ENCODE results near the gene NXT1.
A peak's percentile ranks its signal among the peaks of the same experiment; 100 is the strongest.

NXT1 gene

GRCh38 chr20:23309781-23310180 is 40.8 kb upstream of the NXT1 start:
- H3K27ac ChIP-seq (ENCODE audit: low read length) = no peak overlapping the region

GRCh38 chr20:23311947-23312506 is 38.6 kb upstream of the NXT1 start:
- Histone ChIP-seq H3K9ac (ENCODE audit: low read length in 2 of 2) (no peak overlapping the region), H3K9me3 (ENCODE audit: control insufficient read depth in 2 of 2, low read length in 2 of 2) (peaks cover 0 to 4% of the 10 kb centered on the region in 2 donors), H3K4me1 (ENCODE audit: control insufficient read depth, insufficient read depth, low read length) (peaks cover 8% of the 10 kb centered on the region), H3K27me3 (ENCODE audit: control insufficient read depth in 1 of 2, insufficient read depth in 2 of 2, low read length in 2 of 2) (no peaks in the 10 kb centered on the region), H3K4me3 (ENCODE audit: low read length in 2 of 2) (no peak overlapping the region), H3K36me3 (ENCODE audit: control insufficient read depth in 2 of 2, insufficient read depth in 2 of 2, low read length in 2 of 2) (no peaks in the 10 kb centered on the region), H3K27ac (ENCODE audit: low read length) (no peak overlapping the region)

More at GRCh38 chr20:23309781-23310180, 40.8 kb upstream of the NXT1 start:
- H3K4me1 ChIP-seq (ENCODE audit: control insufficient read depth, insufficient read depth, low read length) = peaks cover 5% of the 10 kb centered on the region
- peaks cover 0 to 4% of the 10 kb centered on the region in 2 donors for H3K9me3 ChIP-seq (ENCODE audit: control insufficient read depth in 2 of 2, low read length in 2 of 2)
- no peaks in the 10 kb centered on the region for H3K36me3 ChIP-seq (ENCODE audit: control insufficient read depth in 2 of 2, insufficient read depth in 2 of 2, low read length in 2 of 2)
- no peaks in the 10 kb centered on the region for H3K27me3 ChIP-seq (ENCODE audit: control insufficient read depth in 1 of 2, insufficient read depth in 2 of 2, low read length in 2 of 2)
- H3K4me3 ChIP-seq (ENCODE audit: low read length in 2 of 2) = no peak overlapping the region
- no peak overlapping the region for H3K9ac ChIP-seq (ENCODE audit: low read length in 2 of 2)

GRCh38 chr20:23313271-23313670 is 37.3 kb upstream of the NXT1 start:
- no peaks in the 10 kb centered on the region for H3K27me3 ChIP-seq (ENCODE audit: control insufficient read depth in 1 of 2, insufficient read depth in 2 of 2, low read length in 2 of 2)
- peaks cover 8% of the 10 kb centered on the region for H3K4me1 ChIP-seq (ENCODE audit: control insufficient read depth, insufficient read depth, low read length)
- H3K36me3 ChIP-seq (ENCODE audit: control insufficient read depth in 2 of 2, insufficient read depth in 2 of 2, low read length in 2 of 2) = no peaks in the 10 kb centered on the region
- H3K9me3 ChIP-seq (ENCODE audit: control insufficient read depth in 2 of 2, low read length in 2 of 2) = peaks cover 0 to 2% of the 10 kb centered on the region in 2 donors
- H3K27ac ChIP-seq (ENCODE audit: low read length) = no peak overlapping the region
- H3K9ac ChIP-seq (ENCODE audit: low read length in 2 of 2) = no peak overlapping the region
- H3K4me3 ChIP-seq (ENCODE audit: low read length in 2 of 2) = no peak overlapping the region

GRCh38 chr20:23314699-23315098 is 35.9 kb upstream of the NXT1 start:
- Histone ChIP-seq H3K36me3 (ENCODE audit: control insufficient read depth in 2 of 2, insufficient read depth in 2 of 2, low read length in 2 of 2) (no peaks in the 10 kb centered on the region), H3K27ac (ENCODE audit: low read length) (peak overlapping the region; percentile 41), H3K27me3 (ENCODE audit: control insufficient read depth in 1 of 2, insufficient read depth in 2 of 2, low read length in 2 of 2) (no peaks in the 10 kb centered on the region), H3K9ac (ENCODE audit: low read length in 2 of 2) (no peak overlapping the region), H3K4me1 (ENCODE audit: control insufficient read depth, insufficient read depth, low read length) (peaks cover 8% of the 10 kb centered on the region), H3K4me3 (ENCODE audit: low read length in 2 of 2) (no peak overlapping the region), H3K9me3 (ENCODE audit: control insufficient read depth in 2 of 2, low read length in 2 of 2) (no peaks in the 10 kb centered on the region)

GRCh38 chr20:23315099-23315498 is 35.5 kb upstream of the NXT1 start:
- no peaks in the 10 kb centered on the region for H3K36me3 ChIP-seq (ENCODE audit: control insufficient read depth in 2 of 2, insufficient read depth in 2 of 2, low read length in 2 of 2)
- H3K9me3 ChIP-seq (ENCODE audit: control insufficient read depth in 2 of 2, low read length in 2 of 2) = no peaks in the 10 kb centered on the region
- no peaks in the 10 kb centered on the region for H3K27me3 ChIP-seq (ENCODE audit: control insufficient read depth in 1 of 2, insufficient read depth in 2 of 2, low read length in 2 of 2)
- H3K4me3 ChIP-seq (ENCODE audit: low read length in 2 of 2) = no peak overlapping the region
- no peak overlapping the region for H3K9ac ChIP-seq (ENCODE audit: low read length in 2 of 2)
- peaks cover 8% of the 10 kb centered on the region for H3K4me1 ChIP-seq (ENCODE audit: control insufficient read depth, insufficient read depth, low read length)
- no peak overlapping the region for H3K27ac ChIP-seq (ENCODE audit: low read length)

- Histone ChIP-seq H3K4me1 (ENCODE audit: control insufficient read depth, insufficient read depth, low read length) (peaks cover 8% of the 10 kb centered on the region), H3K9ac (ENCODE audit: low read length in 2 of 2) (no peak overlapping the region), H3K9me3 (ENCODE audit: control insufficient read depth in 2 of 2, low read length in 2 of 2) (peaks cover 0 to 8% of the 10 kb centered on the region in 2 donors), H3K4me3 (ENCODE audit: low read length in 2 of 2) (no peak overlapping the region), H3K27ac (ENCODE audit: low read length) (no peak overlapping the region), H3K27me3 (ENCODE audit: control insufficient read depth in 1 of 2, insufficient read depth in 2 of 2, low read length in 2 of 2) (no peaks in the 10 kb centered on the region), H3K36me3 (ENCODE audit: control insufficient read depth in 2 of 2, insufficient read depth in 2 of 2, low read length in 2 of 2) (no peaks in the 10 kb centered on the region)
Observed at GRCh38 chr20:23316626-23317025, 34.0 kb upstream of the NXT1 start.

- Histone ChIP-seq H3K4me1 (ENCODE audit: control insufficient read depth, insufficient read depth, low read length) (peaks cover 8% of the 10 kb centered on the region), H3K9me3 (ENCODE audit: control insufficient read depth in 2 of 2, low read length in 2 of 2) (peaks cover 0 to 8% of the 10 kb centered on the region in 2 donors), H3K36me3 (ENCODE audit: control insufficient read depth in 2 of 2, insufficient read depth in 2 of 2, low read length in 2 of 2) (no peaks in the 10 kb centered on the region), H3K27ac (ENCODE audit: low read length) (no peak overlapping the region), H3K9ac (ENCODE audit: low read length in 2 of 2) (no peak overlapping the region), H3K4me3 (ENCODE audit: low read length in 2 of 2) (no peak overlapping the region), H3K27me3 (ENCODE audit: control insufficient read depth in 1 of 2, insufficient read depth in 2 of 2, low read length in 2 of 2) (no peaks in the 10 kb centered on the region)
Observed at GRCh38 chr20:23317081-23317480, 33.5 kb upstream of the NXT1 start.

- Histone ChIP-seq H3K27me3 (ENCODE audit: control insufficient read depth in 1 of 2, insufficient read depth in 2 of 2, low read length in 2 of 2) (no peaks in the 10 kb centered on the region), H3K9ac (ENCODE audit: low read length in 2 of 2) (no peak overlapping the region), H3K27ac (ENCODE audit: low read length) (no peak overlapping the region), H3K9me3 (ENCODE audit: control insufficient read depth in 2 of 2, low read length in 2 of 2) (peaks cover 0 to 8% of the 10 kb centered on the region in 2 donors), H3K36me3 (ENCODE audit: control insufficient read depth in 2 of 2, insufficient read depth in 2 of 2, low read length in 2 of 2) (no peaks in the 10 kb centered on the region), H3K4me3 (ENCODE audit: low read length in 2 of 2) (no peak overlapping the region), H3K4me1 (ENCODE audit: control insufficient read depth, insufficient read depth, low read length) (peaks cover 8% of the 10 kb centered on the region)
Observed at GRCh38 chr20:23318347-23318746, 32.2 kb upstream of the NXT1 start.

GRCh38 chr20:23320317-23320716 is 30.3 kb upstream of the NXT1 start:
- Histone ChIP-seq H3K27ac (ENCODE audit: low read length) (no peak overlapping the region), H3K4me3 (ENCODE audit: low read length in 2 of 2) (no peak overlapping the region), H3K9ac (ENCODE audit: low read length in 2 of 2) (no peak overlapping the region), H3K36me3 (ENCODE audit: control insufficient read depth in 2 of 2, insufficient read depth in 2 of 2, low read length in 2 of 2) (no peaks in the 10 kb centered on the region), H3K4me1 (ENCODE audit: control insufficient read depth, insufficient read depth, low read length) (peaks cover 2% of the 10 kb centered on the region), H3K9me3 (ENCODE audit: control insufficient read depth in 2 of 2, low read length in 2 of 2) (peaks cover 0 to 8% of the 10 kb centered on the region in 2 donors), H3K27me3 (ENCODE audit: control insufficient read depth in 1 of 2, insufficient read depth in 2 of 2, low read length in 2 of 2) (no peaks in the 10 kb centered on the region)

- H3K9ac ChIP-seq (ENCODE audit: low read length in 2 of 2) = no peak overlapping the region
- H3K4me1 ChIP-seq (ENCODE audit: control insufficient read depth, insufficient read depth, low read length) = no peaks in the 10 kb centered on the region
- H3K4me3 ChIP-seq (ENCODE audit: low read length in 2 of 2) = no peak overlapping the region
- peaks cover 0 to 8% of the 10 kb centered on the region in 2 donors for H3K9me3 ChIP-seq (ENCODE audit: control insufficient read depth in 2 of 2, low read length in 2 of 2)
- H3K27ac ChIP-seq (ENCODE audit: low read length) = no peak overlapping the region
- H3K36me3 ChIP-seq (ENCODE audit: control insufficient read depth in 2 of 2, insufficient read depth in 2 of 2, low read length in 2 of 2) = no peaks in the 10 kb centered on the region
- H3K27me3 ChIP-seq (ENCODE audit: control insufficient read depth in 1 of 2, insufficient read depth in 2 of 2, low read length in 2 of 2) = no peaks in the 10 kb centered on the region
Observed at GRCh38 chr20:23325107-23325506, 25.5 kb upstream of the NXT1 start.

- Histone ChIP-seq H3K36me3 (ENCODE audit: control insufficient read depth in 2 of 2, insufficient read depth in 2 of 2, low read length in 2 of 2) (no peaks in the 10 kb centered on the region), H3K27ac (ENCODE audit: low read length) (no peak overlapping the region), H3K27me3 (ENCODE audit: control insufficient read depth in 1 of 2, insufficient read depth in 2 of 2, low read length in 2 of 2) (no peaks in the 10 kb centered on the region), H3K4me3 (ENCODE audit: low read length in 2 of 2) (no peak overlapping the region), H3K9me3 (ENCODE audit: control insufficient read depth in 2 of 2, low read length in 2 of 2) (peaks cover 0 to 3% of the 10 kb centered on the region in 2 donors), H3K4me1 (ENCODE audit: control insufficient read depth, insufficient read depth, low read length) (no peaks in the 10 kb centered on the region), H3K9ac (ENCODE audit: low read length in 2 of 2) (no peak overlapping the region)
Observed at GRCh38 chr20:23326774-23327173, 23.8 kb upstream of the NXT1 start.

Measured in stomach smooth muscle (tissue), 2 donors.